Trophoblast cell (in vitro differentiated cells and primary cell): ENCODE data around the gene AOX1.

Source experiments
- DNase-seq, 2 donors: peaks; one replicate each; pipeline ENCODE4 v3.0.0-alpha.2; 2016
- H2AFZ ChIP-seq: 2 replicates; pipeline ENCODE4 v1.6.1; 2013; ENCODE audit warnings: low read length, moderate library complexity, mild to moderate bottlenecking; ENCODE audit not compliant: insufficient read depth, poor library complexity
- H2AK5ac ChIP-seq: 2 replicates; pipeline ENCODE4 v1.6.1; 2013; ENCODE audit warnings: mild to moderate bottlenecking, low read length
- H2BK120ac ChIP-seq: 2 replicates; pipeline ENCODE4 v1.6.1; 2013; ENCODE audit warnings: low read length, mild to moderate bottlenecking, moderate library complexity; ENCODE audit not compliant: insufficient read depth, poor library complexity
- H2BK12ac ChIP-seq: 2 replicates; pipeline ENCODE4 v1.6.1; 2013; ENCODE audit warnings: mild to moderate bottlenecking, low read length, moderate library complexity
- H2BK5ac ChIP-seq: 2 replicates; pipeline ENCODE4 v1.6.1; 2013; ENCODE audit warnings: low read length, low read depth, moderate library complexity, mild to moderate bottlenecking; ENCODE audit not compliant: poor library complexity
- H3K14ac ChIP-seq: 2 replicates; pipeline ENCODE4 v1.6.1; 2013; ENCODE audit warnings: mild to moderate bottlenecking, low read length
- H3K18ac ChIP-seq: 2 replicates; pipeline ENCODE4 v1.6.1; 2013; ENCODE audit warnings: mild to moderate bottlenecking, low read length
- H3K23ac ChIP-seq: 2 replicates; pipeline ENCODE4 v1.6.1; 2013; ENCODE audit warnings: low read length
- H3K27ac ChIP-seq: 2 replicates; pipeline ENCODE4 v1.5.1; 2013; ENCODE audit warnings: low read depth, mild to moderate bottlenecking, inconsistent platforms, low read length, moderate library complexity
- H3K27me3 ChIP-seq: 2 replicates; pipeline ENCODE4 v1.6.1; 2013; ENCODE audit warnings: inconsistent platforms, mild to moderate bottlenecking, low read length, moderate library complexity; ENCODE audit not compliant: insufficient read depth
- H3K36me3 ChIP-seq, 2 experiments: 1 replicate in 1 of 2; 2 replicates in 1 of 2; pipeline ENCODE4 v1.6.1; 2013; ENCODE audit warnings: low read length in 2 of 2, mild to moderate bottlenecking in 2 of 2, moderate library complexity in 1 of 2; ENCODE audit not compliant: insufficient read depth in 2 of 2, control insufficient read depth in 1 of 2
- H3K4ac ChIP-seq: 2 replicates; pipeline ENCODE4 v1.6.1; 2013; ENCODE audit warnings: low read depth, mild to moderate bottlenecking, low read length, moderate library complexity
- H3K4me1 ChIP-seq, 2 experiments: 1 replicate in 1 of 2; 2 replicates in 1 of 2; pipeline ENCODE4 v1.6.1; 2013; ENCODE audit warnings: low read length in 2 of 2, mild to moderate bottlenecking in 2 of 2, moderate library complexity in 1 of 2; ENCODE audit not compliant: insufficient read depth in 2 of 2, control insufficient read depth in 1 of 2
- H3K4me2 ChIP-seq: 2 replicates; pipeline ENCODE4 v1.6.1; 2013; ENCODE audit warnings: inconsistent platforms, mild to moderate bottlenecking, low read length, moderate library complexity
- H3K4me3 ChIP-seq: 2 replicates; pipeline ENCODE4 v1.5.1; 2013; ENCODE audit warnings: mild to moderate bottlenecking, low read depth, low read length, inconsistent platforms
- H3K79me1 ChIP-seq: one replicate; pipeline ENCODE4 v1.6.1; 2013; ENCODE audit warnings: low read length
- H3K79me2 ChIP-seq: 2 replicates; pipeline ENCODE4 v1.6.1; 2013; ENCODE audit warnings: low read length, mild to moderate bottlenecking; ENCODE audit not compliant: control insufficient read depth, insufficient read depth, poor library complexity
- H3K9ac ChIP-seq: 2 replicates; pipeline ENCODE4 v1.6.1; 2013; ENCODE audit warnings: mild to moderate bottlenecking, low read length
- H3K9me3 ChIP-seq: 2 replicates; pipeline ENCODE4 v1.6.1; 2013; ENCODE audit warnings: low read depth, mild to moderate bottlenecking, control low read depth, inconsistent platforms, low read length; ENCODE audit not compliant: insufficient read depth
- H4K12ac ChIP-seq: 2 replicates; pipeline ENCODE4 v1.6.1; 2013; ENCODE audit warnings: low read depth, mild to moderate bottlenecking, low read length, moderate library complexity
- H4K8ac ChIP-seq: 2 replicates; pipeline ENCODE4 v1.6.1; 2013; ENCODE audit warnings: low read depth, mild to moderate bottlenecking, low read length, moderate library complexity
- H4K91ac ChIP-seq: one replicate; pipeline ENCODE4 v1.6.1; 2013; ENCODE audit warnings: low read depth, mild to moderate bottlenecking, low read length, moderate library complexity
- WGBS: extraction: QIAGEN DNeasy Blood & Tissue Kit; methylation state at CpG from one replicate; pipeline ENCODE4 v1.1.7; 2013; ENCODE audit warnings: missing lambda C conversion rate; ENCODE audit not compliant: insufficient read length, insufficient coverage; ENCODE audit errors: extremely low coverage; 5-methylcytosine and 5-hydroxymethylcytosine counted together

Gene AOX1

GRCh38 chr2:200650195-200650594 is 64.4 kb downstream of the AOX1 start:
- H4K8ac ChIP-seq, result no peak overlapping the region
- no peak overlapping the region for H3K4ac ChIP-seq
- WGBS, result no CpG with 5 or more reads among the region's 2 CpGs
- peaks cover 2% of the 10 kb centered on the region for H3K27me3 ChIP-seq
- no peaks in the 10 kb centered on the region for H3K36me3 ChIP-seq
- DNase-seq, result no peak
- H3K14ac ChIP-seq, result no peak overlapping the region
- H2BK120ac ChIP-seq, result no peak overlapping the region
- no peak overlapping the region for H3K27ac ChIP-seq
- H3K4me1 ChIP-seq, result peaks cover 3 to 5% of the 10 kb centered on the region in 2 experiments
- no peak overlapping the region for H3K4me2 ChIP-seq
- no peak overlapping the region for H3K18ac ChIP-seq
- H3K79me1 ChIP-seq, result no peaks in the 10 kb centered on the region
- H2BK12ac ChIP-seq, result no peak overlapping the region
- H3K9me3 ChIP-seq, result no peaks in the 10 kb centered on the region
- no peak overlapping the region for H3K23ac ChIP-seq
- H3K79me2 ChIP-seq, result no peaks in the 10 kb centered on the region
- no peak overlapping the region for H3K9ac ChIP-seq
- no peak overlapping the region for H2AK5ac ChIP-seq
- no peak overlapping the region for H2AFZ ChIP-seq
- no peak overlapping the region for H4K12ac ChIP-seq
- no peak overlapping the region for H4K91ac ChIP-seq
- no peak overlapping the region for H2BK5ac ChIP-seq
- H3K4me3 ChIP-seq, result no peak overlapping the region

- H4K91ac ChIP-seq, result no peak overlapping the region
- no peaks in the 10 kb centered on the region for H3K36me3 ChIP-seq
- peaks cover 2% of the 10 kb centered on the region for H3K27me3 ChIP-seq
- no peak overlapping the region for H2BK12ac ChIP-seq
- no peak overlapping the region for H3K14ac ChIP-seq
- H4K8ac ChIP-seq, result no peak overlapping the region
- H3K79me2 ChIP-seq, result no peaks in the 10 kb centered on the region
- no peak overlapping the region for H3K9ac ChIP-seq
- no peak overlapping the region for H2AFZ ChIP-seq
- no peak overlapping the region for H4K12ac ChIP-seq
- DNase-seq, result no peak
- no peaks in the 10 kb centered on the region for H3K79me1 ChIP-seq
- no peak overlapping the region for H2AK5ac ChIP-seq
- H3K4me2 ChIP-seq, result no peak overlapping the region
- H3K18ac ChIP-seq, result no peak overlapping the region
- peaks cover 3 to 5% of the 10 kb centered on the region in 2 experiments for H3K4me1 ChIP-seq
- H2BK5ac ChIP-seq, result no peak overlapping the region
- H3K23ac ChIP-seq, result no peak overlapping the region
- H3K27ac ChIP-seq, result no peak overlapping the region
- WGBS, result no CpG with 5 or more reads among the region's 1 CpG
- no peaks in the 10 kb centered on the region for H3K9me3 ChIP-seq
- H2BK120ac ChIP-seq, result no peak overlapping the region
- H3K4ac ChIP-seq, result no peak overlapping the region
- no peak overlapping the region for H3K4me3 ChIP-seq
Measured at GRCh38 chr2:200652158-200652557, 66.3 kb downstream of the AOX1 start.

GRCh38 chr2:200653021-200653420 is 67.2 kb downstream of the AOX1 start:
- Histone ChIP-seq H2BK120ac (no peak overlapping the region), H4K12ac (no peak overlapping the region), H2BK5ac (no peak overlapping the region), H4K91ac (no peak overlapping the region), H3K4me3 (no peak overlapping the region), H3K4ac (no peak overlapping the region), H3K9me3 (no peaks in the 10 kb centered on the region), H3K4me2 (no peak overlapping the region), H3K79me2 (no peaks in the 10 kb centered on the region), H3K18ac (no peak overlapping the region), H2AFZ (no peak overlapping the region), H3K27me3 (peaks cover 2% of the 10 kb centered on the region), H2BK12ac (no peak overlapping the region), H3K79me1 (no peaks in the 10 kb centered on the region), H3K36me3 (no peaks in the 10 kb centered on the region), H3K27ac (no peak overlapping the region), H3K14ac (no peak overlapping the region), H4K8ac (no peak overlapping the region), H3K4me1 (peaks cover 3 to 5% of the 10 kb centered on the region in 2 experiments), H3K9ac (no peak overlapping the region), H2AK5ac (no peak overlapping the region), H3K23ac (no peak overlapping the region)
- WGBS, result no CpG with 5 or more reads among the region's 3 CpGs
- DNase-seq, result no peak

DNA sequence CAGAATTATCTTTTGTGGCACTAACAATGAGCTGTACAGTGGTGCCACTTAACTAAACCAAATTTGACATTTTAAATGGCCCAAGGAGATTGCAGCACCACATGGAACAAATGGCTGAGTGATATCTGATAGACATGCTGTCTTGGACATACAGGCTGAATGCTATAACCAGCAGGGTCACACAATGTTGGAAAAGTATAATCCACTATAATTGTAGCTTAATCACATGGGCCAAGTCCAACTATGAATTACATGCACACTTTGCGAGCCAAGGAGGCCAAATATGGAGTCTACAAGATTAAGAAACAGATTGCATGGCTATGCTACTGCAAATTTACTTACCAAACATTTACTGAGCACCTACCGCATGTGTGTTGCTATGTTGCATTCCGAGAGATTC is 69.0 kb downstream of the AOX1 start:
- H2AFZ ChIP-seq, result no peak overlapping the region
- no peak overlapping the region for H3K4me2 ChIP-seq
- H3K79me2 ChIP-seq, result no peaks in the 10 kb centered on the region
- no peaks in the 10 kb centered on the region for H3K9me3 ChIP-seq
- no peak overlapping the region for H2BK120ac ChIP-seq
- H2BK5ac ChIP-seq, result no peak overlapping the region
- no peaks in the 10 kb centered on the region for H3K79me1 ChIP-seq
- no peak overlapping the region for H3K18ac ChIP-seq
- no peaks in the 10 kb centered on the region for H3K4me1 ChIP-seq
- H3K14ac ChIP-seq, result no peak overlapping the region
- no peak overlapping the region for H2AK5ac ChIP-seq
- no peak overlapping the region for H4K12ac ChIP-seq
- no peak overlapping the region for H3K23ac ChIP-seq
- H2BK12ac ChIP-seq, result no peak overlapping the region
- WGBS, result no CpG with 5 or more reads among the region's 3 CpGs
- H3K9ac ChIP-seq, result no peak overlapping the region
- H3K36me3 ChIP-seq, result no peaks in the 10 kb centered on the region
- no peak overlapping the region for H4K91ac ChIP-seq
- no peak overlapping the region for H3K27ac ChIP-seq
- H3K4ac ChIP-seq, result no peak overlapping the region
- H3K27me3 ChIP-seq, result peaks cover 2% of the 10 kb centered on the region
- H3K4me3 ChIP-seq, result no peak overlapping the region
- no peak for DNase-seq
- no peak overlapping the region for H4K8ac ChIP-seq
